ENCODE data around the gene CALML3. TPM values are rescaled to one million over a fixed set of nuclear protein-coding genes. Genes with fewer than 3 reads are reported as not detected.

Gene CALML3
- total and polyA plus RNA-seq, 2 donors (not counting 1 experiment from before 2014, with no cell fraction given) = not detected

GRCh38 chr10:5576154-5576748 is 51.5 kb downstream of the CALML3 start:
- Histone ChIP-seq H4K20me1 (ENCODE audit: control insufficient read depth, extremely low read depth, insufficient read depth, low read length) (no peaks in the 10 kb centered on the region), H3K4me1 (ENCODE audit: control insufficient read depth, extremely low read depth, insufficient read depth, low read length) (peaks cover 2% of the 10 kb centered on the region), H2AFZ (ENCODE audit: low read length) (no peak overlapping the region), H3K9ac (ENCODE audit: insufficient read depth, low read length) (no peak overlapping the region), H3K27ac (ENCODE audit: insufficient read depth, low read length) (no peak overlapping the region), H3K27me3 (ENCODE audit: control insufficient read depth, insufficient read depth, low read length) (no peaks in the 10 kb centered on the region), H3K4me3 (replicated peaks in 1 of 4; ENCODE audit: control extremely low read depth in 1 of 4, insufficient read depth in 1 of 4, low read depth in 3 of 4, low read length in 4 of 4) (no peak overlapping the region), H3K9me3 (ENCODE audit: control insufficient read depth, insufficient read depth, low read depth, low read length) (no peaks in the 10 kb centered on the region), H3K79me2 (ENCODE audit: control insufficient read depth, insufficient read depth, low read length) (no peaks in the 10 kb centered on the region), H3K4me2 (ENCODE audit: extremely low read depth, insufficient read depth, low read length) (no peak overlapping the region), H3K36me3 (ENCODE audit: control insufficient read depth, insufficient read depth, low read length) (no peaks in the 10 kb centered on the region)
- TF ChIP-seq CTCF (conservative IDR thresholded peaks at IDR 0.05 in 1 of 2, IDR thresholded peaks at IDR 0.05 in 1 of 2; ENCODE audit: low read depth in 1 of 2, low read length in 2 of 2) (no peak), EZH2 (IDR thresholded peaks at IDR 0.05; ENCODE audit: low read length, missing control alignments) (no peak)
- no peak for DNase-seq (ENCODE audit: low read depth in 2 of 2)

Other genes with a start within 250 kb of the CALML3 start
- not detected in 2 replicates for gene UCN3, start 160.0 kb upstream of the CALML3 start, total RNA-seq
- not detected in 2 replicates for gene UCN3, start 160.0 kb upstream of the CALML3 start, polyA plus RNA-seq
- not detected in 2 replicates for gene TUBAL3, start 120.1 kb upstream of the CALML3 start, total RNA-seq
- not detected in 2 replicates for gene TUBAL3, start 120.1 kb upstream of the CALML3 start, polyA plus RNA-seq
- 32.1 and 45.4 TPM in 2 replicates for gene NET1, start 112.4 kb upstream of the CALML3 start, total RNA-seq
- gene NET1, start 112.4 kb upstream of the CALML3 start, polyA plus RNA-seq = 7.2 and 24.8 TPM in 2 replicates
- not detected in 2 replicates for gene CALML5, start 25.4 kb upstream of the CALML3 start, total RNA-seq
- not detected in 2 replicates for gene CALML5, start 25.4 kb upstream of the CALML3 start, polyA plus RNA-seq
- 9.8 and 15.4 TPM in 2 replicates for gene ASB13, start 141.6 kb downstream of the CALML3 start, total RNA-seq
- 5.4 and 7.3 TPM in 2 replicates for gene ASB13, start 141.6 kb downstream of the CALML3 start, polyA plus RNA-seq
- gene TASOR2, start 159.9 kb downstream of the CALML3 start, total RNA-seq = 77.9 and 85.3 TPM in 2 replicates
- gene TASOR2, start 159.9 kb downstream of the CALML3 start, polyA plus RNA-seq = 37.0 and 41.1 TPM in 2 replicates